ENCODE measurements around the gene FTH1.
A peak's percentile ranks its signal among the peaks of the same experiment; 100 is the strongest.

Gene FTH1

GRCh38 chr11:61952882-61953281 lies 14.6 kb downstream of the FTH1 start:
- Mint-ChIP-seq H3K27ac (no peak overlapping the region), H3K27me3 (ENCODE audit: low read depth) (peaks cover 20% of the 10 kb centered on the region), H3K36me3 (ENCODE audit: low read depth) (no peaks in the 10 kb centered on the region), H3K4me1 (ENCODE audit: low read depth) (no peaks in the 10 kb centered on the region), H3K9me3 (no peaks in the 10 kb centered on the region), H3K4me3 (no peak overlapping the region)
- no peak for DNase-seq (ENCODE audit: low spot score)

DNA sequence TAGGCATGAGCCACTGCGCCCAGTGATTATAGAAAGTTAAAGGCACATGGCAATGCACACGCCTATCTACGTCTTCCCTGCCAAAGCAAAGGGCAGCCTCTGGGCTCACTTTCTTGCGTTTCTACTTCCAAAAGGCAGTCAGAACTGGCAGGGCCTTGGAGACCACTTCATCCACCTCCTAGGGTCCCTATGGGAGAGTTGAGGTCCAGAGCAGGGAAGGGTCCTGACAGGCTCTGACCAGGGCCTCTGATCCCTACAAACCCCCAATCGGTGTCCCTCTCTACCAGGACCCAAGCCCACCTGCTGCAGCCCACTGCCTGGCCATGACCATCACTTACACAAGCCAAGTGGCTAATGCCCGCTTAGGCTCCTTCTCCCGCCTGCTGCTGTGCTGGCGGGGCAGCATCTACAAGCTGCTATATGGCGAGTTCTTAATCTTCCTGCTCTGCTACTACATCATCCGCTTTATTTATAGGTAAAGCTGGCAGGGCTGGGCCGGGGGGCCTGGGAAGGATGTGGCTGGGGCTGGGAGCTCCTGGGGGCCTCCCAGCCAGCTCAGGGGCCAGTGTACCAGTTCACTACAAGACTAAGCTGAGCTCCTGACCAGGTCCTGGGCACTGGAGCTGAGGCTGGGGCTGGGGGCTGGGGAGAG lies 15.8 kb downstream of the FTH1 start:
- H3K27me3 Mint-ChIP-seq (ENCODE audit: low read depth), result peaks cover 20% of the 10 kb centered on the region
- DNase-seq (ENCODE audit: low spot score), result no peak
- peaks cover 3% of the 10 kb centered on the region for H3K4me1 Mint-ChIP-seq (ENCODE audit: low read depth)
- H3K27ac Mint-ChIP-seq, result no peak overlapping the region
- H3K4me3 Mint-ChIP-seq, result no peak overlapping the region
- no peaks in the 10 kb centered on the region for H3K9me3 Mint-ChIP-seq
- no peaks in the 10 kb centered on the region for H3K36me3 Mint-ChIP-seq (ENCODE audit: low read depth)

DNA sequence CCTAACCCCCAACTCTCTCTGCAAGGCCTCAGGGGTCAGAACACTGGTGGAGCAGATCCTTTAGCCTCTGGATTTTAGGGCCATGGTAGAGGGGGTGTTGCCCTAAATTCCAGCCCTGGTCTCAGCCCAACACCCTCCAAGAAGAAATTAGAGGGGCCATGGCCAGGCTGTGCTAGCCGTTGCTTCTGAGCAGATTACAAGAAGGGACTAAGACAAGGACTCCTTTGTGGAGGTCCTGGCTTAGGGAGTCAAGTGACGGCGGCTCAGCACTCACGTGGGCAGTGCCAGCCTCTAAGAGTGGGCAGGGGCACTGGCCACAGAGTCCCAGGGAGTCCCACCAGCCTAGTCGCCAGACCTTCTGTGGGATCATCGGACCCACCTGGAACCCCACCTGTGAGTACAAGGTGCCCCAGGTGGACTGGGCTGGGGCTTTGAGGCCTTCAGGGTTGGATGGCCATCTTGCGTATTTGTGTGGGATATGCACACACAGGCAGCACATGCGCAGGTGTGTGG lies 17.3 kb downstream of the FTH1 start, which contains the start of gene BEST1:
Gene BEST1 (plus strand): TSS at position 317 of the 513 bp plus-strand sequence. CDS start 1,456 bp downstream, outside the sequence.
- peaks cover 13% of the 10 kb centered on the region for H3K27me3 Mint-ChIP-seq (ENCODE audit: low read depth)
- H3K27ac Mint-ChIP-seq, result no peak within 1 kb of the TSS
- DNase-seq (ENCODE audit: low spot score), result no peak
- no peak within 1 kb of the TSS for H3K4me3 Mint-ChIP-seq
- no peaks in the 10 kb centered on the region for H3K9me3 Mint-ChIP-seq
- H3K4me1 Mint-ChIP-seq (ENCODE audit: low read depth), result peaks cover 3% of the 10 kb centered on the region
- H3K36me3 Mint-ChIP-seq (ENCODE audit: low read depth), result no peaks in the 10 kb centered on the region

DNA sequence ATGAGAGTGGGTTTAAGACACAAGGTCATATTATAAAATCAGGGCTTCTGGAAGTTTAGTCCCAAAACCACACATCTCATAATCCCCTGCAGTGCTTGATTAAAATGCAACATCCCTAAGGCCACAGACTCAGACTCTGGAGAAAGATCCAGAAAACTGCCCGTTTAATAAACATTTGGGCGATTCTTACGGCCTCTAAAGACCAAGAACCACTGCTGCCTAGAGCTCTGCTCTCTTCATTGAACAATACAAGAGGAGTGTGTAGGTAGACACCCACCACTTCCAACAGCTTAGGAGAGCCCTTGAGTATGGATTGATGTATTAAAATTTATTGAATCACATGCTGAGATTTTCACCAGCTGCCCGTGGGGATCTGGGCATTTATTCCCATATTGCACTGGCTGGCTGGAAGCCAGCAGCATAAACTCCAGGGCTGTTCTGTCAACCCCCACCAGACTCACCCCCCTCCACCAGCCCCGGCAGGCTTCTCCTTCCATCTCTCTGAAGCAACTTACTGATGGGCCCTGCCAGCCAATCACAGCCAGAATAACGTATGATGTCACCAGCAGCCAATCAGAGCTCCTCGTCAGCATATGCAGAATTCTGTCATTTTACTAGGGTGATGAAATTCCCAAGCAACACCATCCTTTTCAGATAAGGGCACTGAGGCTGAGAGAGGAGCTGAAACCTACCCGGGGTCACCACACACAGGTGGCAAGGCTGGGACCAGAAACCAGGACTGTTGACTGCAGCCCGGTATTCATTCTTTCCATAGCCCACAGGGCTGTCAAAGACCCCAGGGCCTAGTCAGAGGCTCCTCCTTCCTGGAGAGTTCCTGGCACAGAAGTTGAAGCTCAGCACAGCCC lies 18.0 kb downstream of the FTH1 start:
- DNase-seq (ENCODE audit: low spot score), result no peak
- Mint-ChIP-seq H3K4me1 (ENCODE audit: low read depth) (peaks cover 3% of the 10 kb centered on the region), H3K9me3 (no peaks in the 10 kb centered on the region), H3K36me3 (ENCODE audit: low read depth) (no peaks in the 10 kb centered on the region), H3K27me3 (ENCODE audit: low read depth) (peaks cover 11% of the 10 kb centered on the region), H3K4me3 (no peak overlapping the region), H3K27ac (no peak overlapping the region)

DNA sequence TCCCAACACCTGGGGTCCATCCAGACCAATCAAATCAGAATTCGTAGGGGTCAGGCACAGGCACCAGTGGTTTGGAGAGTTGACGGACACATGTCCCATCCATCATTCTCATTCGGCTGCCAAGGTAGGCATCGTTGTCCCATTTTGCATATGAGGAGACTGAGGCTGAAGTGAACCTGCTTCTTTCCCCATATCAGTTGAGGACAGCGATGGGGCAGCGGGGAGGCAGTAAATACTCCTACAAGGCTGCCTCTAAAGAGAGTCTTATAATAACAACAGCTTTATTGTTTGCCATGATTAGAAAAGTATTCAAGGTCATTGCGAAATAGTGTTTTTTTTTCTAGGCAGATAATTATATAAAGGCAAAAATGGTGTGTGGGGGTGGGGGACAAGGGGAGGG lies 18.9 kb downstream of the FTH1 start:
- H3K36me3 Mint-ChIP-seq (ENCODE audit: low read depth), result no peaks in the 10 kb centered on the region
- peaks cover 7% of the 10 kb centered on the region for H3K27me3 Mint-ChIP-seq (ENCODE audit: low read depth)
- H3K9me3 Mint-ChIP-seq, result no peaks in the 10 kb centered on the region
- DNase-seq (ENCODE audit: low spot score), result no peak
- no peak overlapping the region for H3K27ac Mint-ChIP-seq
- no peak overlapping the region for H3K4me3 Mint-ChIP-seq
- H3K4me1 Mint-ChIP-seq (ENCODE audit: low read depth), result peaks cover 3% of the 10 kb centered on the region

- peak; percentile 42 for DNase-seq (ENCODE audit: low spot score)
- peaks cover 3% of the 10 kb centered on the region for H3K4me1 Mint-ChIP-seq (ENCODE audit: low read depth)
- no peak overlapping the region for H3K4me3 Mint-ChIP-seq
- no peaks in the 10 kb centered on the region for H3K36me3 Mint-ChIP-seq (ENCODE audit: low read depth)
- H3K27ac Mint-ChIP-seq, result no peak overlapping the region
- no peaks in the 10 kb centered on the region for H3K9me3 Mint-ChIP-seq
- peaks cover 8% of the 10 kb centered on the region for H3K27me3 Mint-ChIP-seq (ENCODE audit: low read depth)
Measured at GRCh38 chr11:61947486-61948210, 19.8 kb downstream of the FTH1 start.

- Mint-ChIP-seq H3K27ac (no peak overlapping the region), H3K4me3 (no peak overlapping the region), H3K36me3 (ENCODE audit: low read depth) (no peaks in the 10 kb centered on the region), H3K4me1 (ENCODE audit: low read depth) (peaks cover 3% of the 10 kb centered on the region), H3K9me3 (no peaks in the 10 kb centered on the region), H3K27me3 (ENCODE audit: low read depth) (peaks cover 8% of the 10 kb centered on the region)
- no peak for DNase-seq (ENCODE audit: low spot score)
Measured at GRCh38 chr11:61946894-61947293, 20.5 kb downstream of the FTH1 start.

DNA sequence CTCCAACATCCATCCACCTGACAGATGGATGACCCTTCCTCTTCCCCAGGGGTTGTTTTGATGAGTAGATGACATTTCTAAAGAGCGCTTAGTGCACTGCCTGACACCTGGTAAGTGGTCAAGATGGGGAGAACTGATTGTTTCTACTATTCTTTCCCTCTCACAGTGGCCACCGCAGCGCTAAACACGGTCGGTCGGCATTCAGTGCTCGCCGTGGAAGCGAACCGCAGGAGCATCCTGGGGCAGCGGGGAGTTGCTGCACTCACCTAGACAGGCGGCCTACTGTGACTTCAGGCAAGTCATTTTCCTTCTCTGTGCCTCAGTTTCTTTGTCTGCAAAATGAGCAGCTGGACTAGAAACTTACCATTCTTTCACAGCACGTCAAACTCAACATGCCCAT lies 22.2 kb downstream of the FTH1 start:
- no peak overlapping the region for H3K27ac Mint-ChIP-seq
- no peaks in the 10 kb centered on the region for H3K36me3 Mint-ChIP-seq (ENCODE audit: low read depth)
- peaks cover 3% of the 10 kb centered on the region for H3K4me1 Mint-ChIP-seq (ENCODE audit: low read depth)
- H3K4me3 Mint-ChIP-seq, result no peak overlapping the region
- no peak for DNase-seq (ENCODE audit: low spot score)
- H3K9me3 Mint-ChIP-seq, result no peaks in the 10 kb centered on the region
- H3K27me3 Mint-ChIP-seq (ENCODE audit: low read depth), result peaks cover 8% of the 10 kb centered on the region

GRCh38 chr11:61940466-61940865 lies 27.0 kb downstream of the FTH1 start:
- Mint-ChIP-seq H3K4me3 (no peak overlapping the region), H3K9me3 (peaks cover 9% of the 10 kb centered on the region), H3K4me1 (ENCODE audit: low read depth) (no peaks in the 10 kb centered on the region), H3K36me3 (ENCODE audit: low read depth) (no peaks in the 10 kb centered on the region), H3K27ac (no peak overlapping the region), H3K27me3 (ENCODE audit: low read depth) (peaks cover 26% of the 10 kb centered on the region)
- DNase-seq (ENCODE audit: low spot score), result no peak

DNA sequence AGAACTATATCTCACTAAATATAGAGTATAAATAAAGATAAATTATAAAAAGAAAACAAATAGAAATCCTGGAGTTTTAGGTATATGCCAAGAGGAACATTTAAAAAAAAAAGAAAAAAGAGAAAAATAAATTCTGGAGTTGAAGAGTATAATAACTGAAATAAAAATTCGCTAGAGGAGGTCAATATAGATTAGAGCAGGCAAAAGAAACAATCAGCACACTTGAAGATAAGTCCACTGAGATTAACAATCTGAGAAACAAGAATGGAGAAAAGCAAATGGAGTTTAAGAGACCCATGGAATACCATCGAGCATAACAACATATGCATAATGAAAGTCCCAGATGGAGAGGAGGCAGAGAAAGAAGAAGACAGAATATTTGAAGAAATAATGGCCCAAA lies 31.6 kb downstream of the FTH1 start:
- Mint-ChIP-seq H3K27ac (no peak overlapping the region), H3K4me3 (no peak overlapping the region), H3K36me3 (ENCODE audit: low read depth) (no peaks in the 10 kb centered on the region), H3K27me3 (ENCODE audit: low read depth) (peaks cover 32% of the 10 kb centered on the region), H3K9me3 (peaks cover 13% of the 10 kb centered on the region), H3K4me1 (ENCODE audit: low read depth) (no peaks in the 10 kb centered on the region)
- DNase-seq (ENCODE audit: low spot score), result no peak

DNA sequence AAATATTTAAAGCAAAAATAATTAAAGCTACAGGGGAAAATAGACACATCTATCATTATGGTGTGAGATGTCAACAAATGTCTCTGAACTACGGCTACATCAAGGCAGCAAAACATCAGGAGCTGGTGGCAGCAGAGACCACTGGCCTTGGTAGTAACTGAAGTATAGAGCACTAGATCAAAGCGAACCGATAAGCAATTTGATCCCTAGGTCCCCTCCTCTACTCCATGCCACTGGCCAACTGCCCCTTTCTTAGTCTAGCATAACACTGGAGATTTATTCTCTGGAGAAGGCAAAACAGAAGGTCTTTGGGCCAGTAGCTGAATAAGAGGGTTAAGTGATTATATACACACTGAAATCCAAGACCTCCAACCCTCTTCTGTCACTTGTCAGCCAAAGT lies 36.5 kb downstream of the FTH1 start:
- Mint-ChIP-seq H3K27me3 (ENCODE audit: low read depth) (peaks cover 15% of the 10 kb centered on the region), H3K4me3 (no peak overlapping the region), H3K9me3 (peaks cover 6% of the 10 kb centered on the region), H3K27ac (no peak overlapping the region), H3K36me3 (ENCODE audit: low read depth) (no peaks in the 10 kb centered on the region), H3K4me1 (ENCODE audit: low read depth) (no peaks in the 10 kb centered on the region)
- DNase-seq (ENCODE audit: low spot score), result no peak

GRCh38 chr11:61928606-61929005 lies 38.8 kb downstream of the FTH1 start:
- no peak overlapping the region for H3K27ac Mint-ChIP-seq
- no peaks in the 10 kb centered on the region for H3K36me3 Mint-ChIP-seq (ENCODE audit: low read depth)
- DNase-seq (ENCODE audit: low spot score), result no peak
- peaks cover 18% of the 10 kb centered on the region for H3K27me3 Mint-ChIP-seq (ENCODE audit: low read depth)
- peaks cover 4% of the 10 kb centered on the region for H3K9me3 Mint-ChIP-seq
- H3K4me1 Mint-ChIP-seq (ENCODE audit: low read depth), result no peaks in the 10 kb centered on the region
- no peak overlapping the region for H3K4me3 Mint-ChIP-seq

- Mint-ChIP-seq H3K4me1 (ENCODE audit: low read depth) (no peaks in the 10 kb centered on the region), H3K27ac (no peak overlapping the region), H3K4me3 (no peak overlapping the region), H3K9me3 (no peaks in the 10 kb centered on the region), H3K27me3 (ENCODE audit: low read depth) (peaks cover 12% of the 10 kb centered on the region), H3K36me3 (ENCODE audit: low read depth) (no peaks in the 10 kb centered on the region)
- DNase-seq (ENCODE audit: low spot score), result no peak
Measured at GRCh38 chr11:61927501-61927900, 39.9 kb downstream of the FTH1 start.

DNA sequence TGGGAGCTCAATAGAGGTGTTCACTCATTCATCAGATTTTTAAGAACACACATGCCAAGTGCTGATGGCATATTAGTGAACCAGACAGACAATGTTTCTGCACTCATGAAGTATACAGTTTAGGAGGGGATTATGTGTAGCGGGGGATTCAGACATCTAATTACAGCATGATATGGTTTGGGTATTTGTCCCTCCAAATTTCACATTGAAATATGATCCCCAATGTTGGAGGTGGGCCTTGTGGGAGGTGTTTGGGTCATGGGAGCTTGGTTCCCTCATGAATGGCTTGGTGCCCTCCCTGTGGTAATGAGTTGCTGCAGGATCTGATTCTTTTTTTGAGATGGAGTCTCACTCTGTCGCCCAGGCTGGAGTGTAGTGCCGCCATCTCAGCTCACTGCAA lies 41.2 kb downstream of the FTH1 start:
- H3K27me3 Mint-ChIP-seq (ENCODE audit: low read depth), result peaks cover 7% of the 10 kb centered on the region
- no peaks in the 10 kb centered on the region for H3K36me3 Mint-ChIP-seq (ENCODE audit: low read depth)

More for the DNA sequence above, 41.2 kb downstream of the FTH1 start:
- no peak overlapping the region for H3K4me3 Mint-ChIP-seq
- no peaks in the 10 kb centered on the region for H3K4me1 Mint-ChIP-seq (ENCODE audit: low read depth)
- no peak for DNase-seq (ENCODE audit: low spot score)
- no peak overlapping the region for H3K27ac Mint-ChIP-seq
- no peaks in the 10 kb centered on the region for H3K9me3 Mint-ChIP-seq

All from T-helper 2 cell treated with Interferon-gamma antibody and Interleukin-4, amounts not matched to agents 5 μg/mL and 100 μg/mL, for 36 hours (primary cell).